CD4-positive, alpha-beta T cell treated with Interleukin-2 at 100 ng/mL for 4 hours (primary cell): Measurements from ENCODE around the gene TDRD3.

Experiments
- DNase-seq: peaks from one replicate; pipeline ENCODE4 v3.0.0-alpha.2; 2020; ENCODE audit warnings: low spot score

The TDRD3 gene

DNA sequence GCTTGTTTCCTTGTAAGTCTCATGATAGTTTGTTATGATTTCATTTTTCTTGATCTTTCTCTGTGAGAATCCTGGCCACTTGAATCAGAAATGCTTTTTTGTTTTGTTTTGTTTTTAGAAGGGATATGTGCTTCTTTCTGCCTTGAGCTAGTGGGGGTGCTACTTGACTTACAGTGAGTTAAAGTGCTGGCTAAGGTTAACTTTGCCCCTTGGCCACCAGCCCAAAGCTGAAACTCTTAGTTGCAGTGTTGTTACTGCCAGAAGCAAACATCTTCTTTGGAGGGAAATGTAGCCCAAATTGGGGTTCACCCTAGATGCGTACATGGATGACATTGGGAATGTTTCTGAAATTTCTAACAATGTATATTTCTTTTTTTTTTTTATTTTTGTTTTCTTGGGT is 57.4 kb downstream of the TDRD3 start:
- no peak for DNase-seq

DNA sequence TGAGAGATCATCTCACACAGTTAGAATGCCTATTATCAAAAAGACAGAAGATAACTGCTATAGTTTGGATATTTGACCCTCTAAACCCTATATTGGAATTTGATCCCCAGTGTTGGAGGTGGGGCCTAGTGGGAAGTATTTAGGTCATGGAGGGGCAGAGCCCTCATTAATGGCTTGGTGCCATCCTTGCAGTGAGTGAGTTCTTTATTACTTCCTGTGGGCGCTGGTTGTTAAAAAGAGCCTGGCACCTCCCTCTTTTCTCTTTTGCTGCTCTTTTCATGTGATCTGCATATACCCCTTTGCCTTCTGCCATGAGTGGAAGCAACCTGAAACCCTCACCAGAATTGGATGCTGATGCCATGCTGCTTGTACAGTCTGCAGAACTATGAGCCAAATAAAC is 66.8 kb downstream of the TDRD3 start:
- no peak for DNase-seq

DNA sequence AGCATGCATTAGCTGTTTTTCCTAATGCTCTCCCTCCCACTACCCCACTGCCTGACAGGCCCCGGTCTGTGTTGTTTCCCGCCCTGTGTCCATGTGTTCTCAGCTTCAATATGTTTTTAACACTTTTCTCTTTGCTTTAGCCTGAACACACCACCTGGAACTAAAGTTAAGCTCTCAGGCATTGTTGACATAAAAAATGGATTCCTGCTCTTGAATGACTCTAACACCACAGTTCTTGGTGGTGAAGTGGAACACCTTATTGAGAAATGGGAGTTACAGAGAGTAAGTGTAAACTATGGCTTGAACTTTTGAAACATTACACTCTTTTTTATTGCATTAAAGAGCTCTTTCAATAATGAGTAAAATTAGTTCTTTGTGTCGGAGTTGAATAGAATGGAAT is 70.1 kb downstream of the TDRD3 start:
- no peak for DNase-seq

DNA sequence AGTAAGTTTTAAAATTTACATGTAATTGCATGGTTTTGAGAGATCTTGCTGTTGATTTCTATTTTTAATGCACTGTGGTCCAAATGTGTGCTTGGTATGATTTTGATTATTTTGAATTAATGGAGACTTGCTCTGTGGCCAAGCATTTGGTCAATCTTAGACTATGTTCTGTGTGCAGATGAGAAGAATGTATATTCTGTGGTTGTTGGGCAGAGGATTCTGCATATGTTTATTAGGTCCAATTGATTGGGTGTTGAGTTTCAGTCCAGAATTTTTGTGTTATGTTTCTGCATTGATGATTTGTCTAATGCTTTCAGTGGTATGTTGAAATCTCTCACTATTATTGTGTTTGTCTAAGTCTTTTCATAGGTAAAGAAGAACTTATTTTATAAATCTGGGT is 82.3 kb downstream of the TDRD3 start:
- DNase-seq, result no peak

DNA sequence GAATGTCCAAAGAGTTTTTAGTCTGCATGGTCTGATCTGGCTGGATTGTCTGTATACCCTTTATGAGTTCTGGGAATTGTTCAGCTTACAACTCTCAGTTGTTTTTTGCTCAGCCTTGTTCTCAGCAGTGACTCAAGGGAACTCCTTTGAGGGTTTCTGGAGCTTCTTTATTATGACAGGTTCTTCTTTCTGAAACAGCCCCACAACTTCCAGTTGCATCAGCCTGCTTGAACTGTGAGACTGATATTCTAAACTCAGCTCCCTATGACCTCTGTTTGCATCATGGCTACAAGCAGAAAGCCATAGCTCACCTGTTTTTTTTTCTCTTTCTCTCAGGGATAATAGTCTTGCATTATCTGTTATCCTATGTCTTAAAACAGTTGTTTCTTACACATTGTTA is 85.0 kb downstream of the TDRD3 start:
- DNase-seq, result no peak

DNA sequence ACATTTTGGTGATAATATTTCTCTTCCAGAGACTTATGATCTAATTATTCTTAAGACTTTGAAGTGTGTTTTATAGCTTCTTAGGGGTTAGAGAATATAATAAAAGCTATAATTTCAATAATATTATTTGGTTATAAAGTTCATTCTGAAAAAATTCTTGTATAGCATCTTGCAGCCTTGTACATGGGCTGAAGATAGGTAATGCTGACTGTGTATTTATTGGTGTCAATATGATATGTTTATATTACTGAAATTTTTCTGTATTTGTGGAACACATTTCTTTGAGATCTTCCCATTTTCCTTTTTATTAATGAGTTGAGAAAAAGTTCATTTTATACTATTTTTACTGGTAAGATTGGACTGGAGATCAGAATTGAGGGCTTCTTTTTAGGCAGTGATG is 87.8 kb downstream of the TDRD3 start:
- no peak for DNase-seq

DNA sequence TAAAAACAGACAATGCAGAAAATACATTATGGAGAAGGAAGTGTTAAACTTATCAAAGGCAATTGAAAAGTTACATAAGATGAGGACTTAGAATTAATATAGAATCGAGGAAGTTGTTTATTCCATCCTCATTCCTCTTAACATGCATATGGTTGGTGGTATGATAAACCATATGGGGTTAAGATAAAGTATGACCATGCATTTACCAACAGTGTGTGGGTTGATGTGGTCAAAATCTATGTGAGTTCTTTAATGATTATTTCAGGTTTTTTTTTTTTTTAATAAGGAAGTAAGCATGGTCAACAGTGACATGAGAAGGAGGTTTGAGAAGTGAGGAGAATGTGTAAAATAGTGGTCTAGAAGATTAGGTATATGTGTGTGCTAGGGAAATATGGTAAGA is 94.5 kb downstream of the TDRD3 start:
- DNase-seq, result no peak

DNA sequence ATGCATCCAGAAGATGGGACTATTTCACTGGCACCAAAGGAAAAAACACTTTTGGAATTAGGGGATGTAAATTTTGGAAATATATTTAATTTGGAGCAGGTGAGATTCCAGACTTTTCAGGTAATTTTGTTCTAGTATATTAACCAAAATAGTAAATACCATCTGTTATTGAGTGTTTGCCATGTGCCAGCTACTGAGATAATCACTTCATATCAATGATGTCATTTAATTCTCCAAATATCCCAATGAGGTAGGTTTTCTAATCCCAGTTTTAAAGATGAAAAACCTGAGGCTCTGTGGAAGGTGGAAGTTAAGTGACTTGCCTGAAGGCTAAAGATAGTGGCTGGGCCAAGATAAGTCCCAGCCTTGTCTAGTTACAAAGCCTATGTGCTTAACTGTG is 95.2 kb downstream of the TDRD3 start:
- no peak for DNase-seq

DNA sequence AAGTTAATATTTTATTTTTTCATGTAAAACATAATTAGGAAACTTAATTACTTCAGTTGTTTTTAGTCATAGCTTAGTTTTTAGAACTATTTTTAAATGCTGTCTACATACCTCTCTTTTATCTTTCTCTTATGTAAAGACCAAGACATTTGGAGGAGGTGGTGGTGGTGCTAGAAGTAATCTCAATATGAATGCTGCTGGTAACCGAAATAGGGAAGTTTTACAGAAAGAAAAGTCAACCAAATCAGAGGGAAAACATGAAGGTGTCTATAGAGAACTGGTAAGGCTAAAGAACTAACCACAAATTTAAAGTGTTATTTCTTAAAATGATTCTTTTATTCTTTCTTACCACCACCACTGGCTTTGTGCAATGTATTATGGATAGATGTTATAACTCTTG is 97.3 kb downstream of the TDRD3 start:
- no peak for DNase-seq

DNA sequence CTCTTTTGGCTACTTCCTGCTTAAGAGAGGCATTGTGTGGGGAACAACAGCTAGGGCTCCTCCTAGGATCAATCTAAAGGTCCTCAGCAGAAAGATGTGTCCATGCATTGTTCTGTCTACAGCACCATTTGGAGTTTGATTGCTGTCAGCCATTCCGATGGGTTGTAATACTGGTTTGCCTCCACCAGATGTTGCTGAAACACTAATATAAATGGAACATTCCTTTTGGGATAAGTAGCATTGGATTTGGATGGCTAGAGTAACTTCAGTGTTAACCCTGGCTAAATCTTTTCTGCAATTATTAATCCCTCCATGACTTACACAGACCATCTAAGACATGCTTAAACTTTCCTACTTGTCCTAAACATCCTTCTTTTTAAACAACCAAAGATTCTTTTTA is 104.2 kb downstream of the TDRD3 start:
- DNase-seq, result no peak

DNA sequence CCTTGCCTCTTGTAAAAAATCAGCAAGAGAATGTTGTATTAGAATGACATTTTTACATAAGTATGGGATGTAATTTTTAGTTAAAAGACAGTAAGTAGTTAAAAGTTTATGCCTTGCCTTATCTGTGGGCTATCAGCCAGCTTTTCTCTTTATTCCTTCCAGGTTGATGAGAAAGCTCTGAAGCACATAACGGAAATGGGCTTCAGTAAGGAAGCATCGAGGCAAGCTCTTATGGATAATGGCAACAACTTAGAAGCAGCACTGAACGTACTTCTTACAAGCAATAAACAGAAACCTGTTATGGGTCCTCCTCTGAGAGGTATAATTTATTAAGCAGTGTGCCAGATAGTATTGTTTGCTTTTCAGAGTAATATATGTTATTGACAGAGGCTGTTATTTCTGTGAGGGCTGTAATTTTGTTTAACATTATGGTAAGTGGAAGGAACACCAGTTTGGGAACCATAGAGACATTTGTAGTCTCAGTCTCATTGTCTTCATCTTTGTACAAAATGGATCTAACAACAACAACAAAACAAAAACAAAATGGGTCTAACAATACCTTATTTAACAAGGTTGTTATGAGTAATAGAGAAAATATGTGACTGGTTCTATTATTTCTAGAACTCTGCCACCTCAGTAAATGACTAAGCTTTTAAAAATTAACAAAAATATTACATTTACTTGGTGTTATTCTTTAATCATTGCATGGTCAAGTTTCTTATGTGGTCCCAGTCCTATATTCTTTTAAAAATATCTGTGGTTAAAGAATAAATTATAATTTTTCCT is 112.8 kb downstream of the TDRD3 start:
- DNase-seq, result no peak

DNA sequence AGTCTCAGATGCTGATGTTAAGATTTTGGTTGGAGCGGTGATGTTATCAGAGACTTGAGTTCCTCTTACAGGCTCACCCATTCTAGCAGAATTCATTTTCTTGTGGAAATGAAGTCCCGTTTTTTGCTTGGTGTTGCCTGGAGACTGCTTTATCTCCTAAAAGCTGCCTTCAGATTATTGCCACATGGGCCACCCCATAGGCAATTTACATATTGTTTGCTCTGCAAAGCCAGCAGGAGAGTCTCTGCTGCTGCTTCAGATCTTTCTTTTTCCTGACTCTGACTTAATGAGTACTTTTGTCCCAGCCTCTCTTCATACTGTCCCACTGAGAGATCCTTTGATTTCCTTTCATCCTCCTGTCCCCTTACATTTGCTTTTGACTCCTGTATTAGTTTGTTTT is 114.6 kb downstream of the TDRD3 start:
- no peak for DNase-seq

DNA sequence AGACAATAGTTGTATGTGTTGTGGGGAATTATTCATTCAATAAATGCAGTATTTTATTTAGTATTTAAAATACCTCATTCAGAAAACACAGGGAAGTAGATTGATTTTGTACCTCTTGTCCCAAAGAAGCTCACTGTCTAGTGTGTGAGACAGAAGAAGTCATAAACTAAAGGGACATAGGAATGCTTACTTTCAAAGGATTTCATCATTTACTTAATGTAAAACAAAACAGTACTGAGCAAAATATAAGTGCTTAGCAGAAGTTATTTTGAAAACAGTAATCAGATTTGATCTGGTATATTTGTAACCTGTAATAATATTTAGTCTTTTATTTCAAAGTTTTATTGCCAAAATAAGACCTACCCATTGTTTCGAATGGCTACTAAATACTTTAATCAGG is 117.9 kb downstream of the TDRD3 start:
- DNase-seq, result no peak

DNA sequence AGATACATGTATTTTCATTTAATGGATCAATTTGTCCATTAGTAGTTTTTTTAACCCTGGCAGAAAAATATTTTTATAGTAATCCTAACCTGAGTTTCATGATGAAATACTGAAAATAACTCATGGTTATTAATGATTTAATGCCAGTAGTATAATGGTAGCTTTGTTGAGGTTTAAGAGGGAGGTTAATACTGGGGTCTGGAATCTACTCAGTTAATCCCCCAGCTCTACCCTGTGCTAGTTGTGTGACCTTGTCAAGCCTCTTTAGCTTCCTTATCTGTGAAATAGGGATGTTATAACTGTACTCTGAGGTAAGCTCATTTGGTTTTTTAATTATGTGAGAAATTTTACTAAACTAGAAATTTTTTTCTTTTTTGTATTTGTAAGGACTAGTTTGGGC is 122.5 kb downstream of the TDRD3 start:
- no peak for DNase-seq

DNA sequence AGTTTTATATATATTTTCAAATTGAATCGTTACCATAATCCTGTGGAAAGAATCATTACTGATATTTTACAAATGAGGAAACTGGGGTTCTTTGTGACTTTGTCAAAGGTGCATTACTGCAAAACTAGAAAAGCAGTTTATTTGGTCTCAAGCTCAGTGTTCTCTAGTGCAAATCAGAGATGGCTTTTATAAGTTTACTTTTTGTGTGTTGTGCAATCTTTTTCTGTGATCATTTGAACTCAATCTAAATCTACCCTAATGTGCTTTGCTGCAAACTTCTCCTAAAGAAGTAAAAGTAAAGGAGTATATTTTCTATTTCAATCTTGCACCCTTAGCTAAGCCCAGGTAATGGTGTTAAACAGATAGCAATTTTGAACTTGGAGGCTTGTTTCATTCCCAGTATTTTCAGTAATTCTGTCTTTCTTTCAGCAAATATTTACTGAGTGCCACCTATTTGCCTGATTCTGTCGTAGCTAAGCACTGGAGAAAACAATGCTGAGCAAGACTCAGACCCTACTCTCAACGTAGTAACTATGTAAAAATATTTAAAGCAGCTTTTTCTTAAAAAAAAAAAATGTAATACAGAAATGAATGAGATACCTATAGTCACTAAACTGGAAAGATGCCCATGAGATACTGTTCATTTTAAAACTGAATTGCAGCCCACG is 124.0 kb downstream of the TDRD3 start:
- DNase-seq, result no peak

DNA sequence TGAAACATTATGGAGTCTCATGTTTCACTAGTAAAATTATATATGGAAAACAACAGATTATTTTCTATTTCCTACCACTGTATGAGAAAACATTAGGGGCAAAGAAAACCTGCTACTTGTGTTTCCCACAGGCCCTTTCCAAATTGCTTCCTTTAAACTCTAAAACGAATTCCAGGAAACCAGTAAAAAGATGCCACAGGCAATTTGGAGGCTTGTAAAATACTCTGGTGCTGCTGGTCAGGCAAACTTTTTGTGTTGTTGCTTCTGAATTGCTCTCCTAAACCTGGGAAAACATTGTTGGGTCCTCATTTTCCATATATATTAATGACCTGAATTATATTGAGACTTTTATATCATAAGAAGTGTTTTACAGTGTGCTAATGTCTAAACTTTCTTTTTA is 141.5 kb downstream of the TDRD3 start:
- no peak for DNase-seq

DNA sequence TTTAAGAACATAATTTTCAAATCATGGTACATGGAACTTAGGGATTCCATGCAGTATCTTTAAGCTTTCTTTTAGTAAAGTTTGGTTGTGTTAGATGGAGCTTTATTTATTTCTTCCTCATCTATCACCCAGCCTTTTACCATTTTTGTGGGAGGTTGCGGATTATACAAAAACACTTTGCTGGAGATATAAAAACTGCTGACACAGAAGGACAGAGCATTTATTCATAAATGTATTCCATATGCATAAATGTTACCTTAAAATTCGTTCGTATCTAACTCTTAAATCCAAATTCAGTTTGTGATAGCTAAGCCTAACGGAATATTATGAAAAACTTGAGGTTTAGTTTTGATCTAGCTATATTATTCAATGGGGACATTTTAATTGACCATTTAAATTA is 143.3 kb downstream of the TDRD3 start:
- no peak for DNase-seq

DNA sequence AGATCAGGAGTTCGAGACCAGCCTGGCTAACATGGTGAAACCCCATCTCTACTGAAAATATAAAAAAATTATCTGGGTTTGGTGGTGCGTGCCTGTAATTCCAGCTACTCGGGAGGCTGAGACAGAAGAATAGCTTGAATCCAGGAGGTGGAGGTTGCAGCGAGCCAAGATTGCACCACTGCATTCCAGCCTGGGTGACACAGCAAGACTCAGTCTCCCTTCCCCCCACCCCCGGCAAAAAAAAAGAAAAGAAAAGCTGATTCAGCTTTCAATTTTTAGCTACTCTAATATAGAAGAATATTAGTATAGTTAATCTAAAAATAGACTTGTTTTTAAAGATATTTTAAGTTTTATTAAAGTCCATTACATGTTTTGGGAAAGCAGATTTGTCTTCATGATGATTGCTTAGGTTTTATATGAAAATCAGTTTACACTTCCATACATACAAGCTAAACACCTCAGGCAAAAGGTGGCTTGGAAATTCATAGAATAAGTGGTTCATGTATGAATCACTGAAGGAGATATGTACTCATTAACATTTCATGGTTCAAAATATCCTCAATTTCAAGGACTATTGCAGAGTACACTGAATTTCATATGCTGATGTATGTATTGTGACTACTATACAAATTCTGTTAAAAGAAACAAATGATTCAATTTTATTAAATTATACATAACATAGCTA is 165.2 kb downstream of the TDRD3 start:
- no peak for DNase-seq

DNA sequence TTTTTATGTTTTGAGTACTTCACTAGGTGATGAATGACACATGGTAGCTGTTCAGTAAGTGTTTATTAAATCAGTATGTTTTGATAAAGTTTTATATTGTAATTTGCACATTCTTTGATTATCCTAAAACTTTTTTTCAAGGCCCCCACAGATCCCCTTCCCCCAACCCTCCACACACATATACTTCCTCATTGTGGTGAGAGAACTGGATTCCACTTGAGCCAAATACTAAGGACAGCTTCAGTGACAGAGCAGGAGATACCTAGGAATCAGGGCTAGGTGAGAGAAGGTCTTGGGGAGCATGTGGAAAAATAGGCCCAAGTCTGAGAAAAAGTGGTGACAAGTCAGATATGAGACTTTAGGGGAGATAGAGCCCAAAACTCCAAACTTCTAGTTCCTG is 174.6 kb downstream of the TDRD3 start:
- no peak for DNase-seq

DNA sequence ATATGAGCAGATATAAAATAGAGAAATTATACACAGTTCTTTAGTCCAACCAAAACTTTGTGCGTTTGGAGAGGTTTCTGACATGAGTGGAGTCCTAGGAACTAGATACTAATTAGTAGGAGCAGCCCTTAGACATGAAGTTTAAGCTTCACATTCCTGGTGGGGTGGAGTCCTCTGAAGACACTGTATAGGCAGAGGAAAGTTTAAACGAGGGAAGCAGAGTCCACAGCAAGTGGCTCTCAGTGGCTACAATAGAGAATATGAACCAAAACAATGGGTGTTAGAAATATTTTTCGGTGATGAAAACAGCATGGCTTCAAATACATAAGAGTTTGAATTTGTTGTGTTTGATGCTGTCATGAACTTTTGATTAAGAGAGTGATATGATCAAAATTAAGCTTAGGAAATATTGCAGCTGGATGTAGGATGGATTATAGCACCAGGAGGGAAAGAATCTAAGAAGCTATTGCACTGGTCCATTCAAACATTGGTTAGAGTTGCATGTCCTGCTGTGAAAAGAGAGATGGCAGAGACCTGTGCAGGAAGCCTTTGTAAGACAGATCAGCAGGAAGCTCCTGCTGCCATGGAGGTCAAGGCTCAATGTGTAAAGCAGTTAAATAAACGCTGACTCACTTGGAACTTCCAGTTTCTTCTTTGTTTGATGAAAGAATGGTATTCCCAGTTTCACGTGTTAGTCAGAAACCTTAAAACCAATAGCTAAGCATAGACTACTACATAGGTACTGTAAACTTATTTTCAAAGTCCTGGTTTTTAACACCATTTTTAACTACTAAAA is 175.2 kb downstream of the TDRD3 start:
- DNase-seq, result no peak

DNA sequence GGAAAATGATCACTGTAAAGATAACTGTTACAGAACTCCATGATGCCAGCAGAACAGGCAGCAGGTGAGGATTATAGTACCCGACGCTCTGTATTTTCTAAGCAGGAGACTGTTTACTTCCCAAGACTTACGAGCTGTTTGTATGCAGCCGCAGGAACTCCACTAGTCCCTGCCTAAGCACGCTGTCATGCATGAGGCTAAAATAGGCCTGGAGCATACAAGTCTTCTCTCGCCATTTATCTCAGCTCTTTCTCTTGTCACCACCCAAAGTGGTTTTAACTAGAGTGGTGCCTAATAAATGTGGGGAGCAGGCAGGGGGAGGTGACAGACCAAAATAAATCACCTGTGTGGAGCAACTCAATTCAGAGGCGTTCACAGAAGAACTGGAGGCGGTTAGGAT is 175.8 kb downstream of the TDRD3 start:
- DNase-seq, result no peak

DNA sequence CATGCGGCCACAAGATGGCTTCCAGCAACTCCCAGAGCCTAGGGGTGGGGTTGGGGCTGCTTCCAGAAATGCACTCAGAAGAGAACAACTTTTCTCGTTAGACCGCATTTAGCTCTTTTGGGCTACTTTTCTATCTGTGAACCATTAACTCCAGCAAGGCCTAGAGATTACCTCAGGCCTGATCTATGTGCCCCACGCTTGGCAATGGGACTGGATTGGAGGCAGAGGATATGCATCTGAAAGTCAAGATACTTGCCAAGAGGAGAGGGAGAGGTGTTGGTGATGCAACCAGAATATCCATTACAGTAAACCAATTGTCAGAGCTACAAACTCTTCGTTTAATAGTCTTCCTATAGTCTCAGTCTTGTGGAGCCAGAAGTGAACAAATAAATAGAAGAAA is 177.7 kb downstream of the TDRD3 start:
- no peak for DNase-seq

DNA sequence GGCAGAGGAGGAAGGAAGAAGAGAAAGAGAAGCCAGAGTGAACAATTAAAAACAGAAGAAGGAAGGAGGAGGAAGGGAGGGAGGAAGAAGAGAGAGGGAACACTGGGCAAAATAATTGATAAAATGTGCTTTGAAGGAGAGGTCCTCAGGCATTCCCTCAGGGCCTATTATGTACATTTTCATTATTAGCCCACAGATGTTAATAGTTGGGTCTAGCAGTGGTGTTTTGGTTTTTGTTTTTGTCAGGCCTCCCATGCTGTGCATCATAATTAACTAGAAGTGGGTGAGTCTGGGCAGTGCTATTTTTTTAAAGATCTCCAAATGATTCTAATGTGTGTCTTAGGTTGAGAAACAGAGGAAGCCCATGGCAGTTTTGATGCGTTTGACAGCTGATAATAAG is 178.1 kb downstream of the TDRD3 start:
- no peak for DNase-seq
